A549 (cell line): Measurements from ENCODE around the gene GRID2. TPM values are rescaled to one million over a fixed set of nuclear protein-coding genes. Genes with fewer than 3 reads are reported as not detected.

Source experiments
- ATAC-seq, 2 experiments: fragments of 200-7000 bp in 1 of 2; fragments of >200 bp in 1 of 2; cut with Nextera tagmentation in 1 of 2; cut with Tn5 transposase in 1 of 2; 3 replicates each; pipeline versions ENCODE4 v1.8.0 to v1.9.1; 2018 to 2020; ENCODE audit warnings: mild to moderate bottlenecking in 1 of 2, moderate library complexity in 1 of 2
- CTCF ChIA-PET: fragments of 300-600 bp; sonication (Branson Sonifier 250); formaldehyde crosslinking; extraction: SDS; loops from one replicate; lab custom pipeline; 2021; ENCODE audit warnings: antibody characterized with exemption, inconsistent platforms; lab: Yijun Ruan, JAX
- POLR2A ChIA-PET: fragments of 350-600 bp; formaldehyde crosslinking; extraction: SDS; loops from one replicate; lab custom pipeline; 2021; ENCODE audit warnings: antibody characterized with exemption, inconsistent platforms; lab: Yijun Ruan, JAX
- DNase-seq, 2 experiments: peaks; one replicate each; pipeline versions ENCODE4 v3.0.0 to v3.0.0-alpha.2; 2011 to 2016; ENCODE audit warnings: low read depth in 1 of 2, low spot score in 1 of 2
- FAIRE-seq: peaks from 2 replicates; lab custom pipeline; 2011; peaks lifted over from hg19 to GRCh38; lab: Jason Lieb, UNC
- H3K27ac ChIP-seq, 2 experiments: fragments of >200 bp; sonication (Bioruptor Twin); formaldehyde crosslinking; 3 replicates each; pipeline ENCODE4 v1.5.1; 2016 to 2017
- H3K4me1 ChIP-seq: fragments of >200 bp; sonication (Bioruptor Twin); formaldehyde crosslinking; 3 replicates; pipeline ENCODE4 v1.6.1; 2016
- H3K4me2 ChIP-seq: fragments of >200 bp; sonication (Bioruptor Twin); formaldehyde crosslinking; 3 replicates; pipeline ENCODE4 v1.6.1; 2016
- H3K4me3 ChIP-seq: fragments of >200 bp; sonication (Bioruptor Twin); formaldehyde crosslinking; 3 replicates; pipeline ENCODE4 v1.5.1; 2016
- H3K9me3 ChIP-seq: fragments of >200 bp; sonication (Bioruptor Twin); formaldehyde crosslinking; 3 replicates; pipeline ENCODE4 v1.6.1; 2016
- BHLHE40 ChIP-seq: IDR thresholded peaks from 2 replicates; pipeline ENCODE4 v1.6.1; 2012; ENCODE audit warnings: low read depth, low read length, inconsistent platforms
- CBX8 ChIP-seq: fragments of 200-600 bp; sonication (generic); IDR thresholded peaks from 2 replicates; pipeline ENCODE4 v1.6.1; 2016
- CHD4 ChIP-seq: fragments of 200-600 bp; sonication (generic); IDR thresholded peaks from 2 replicates; pipeline ENCODE4 v1.6.1; 2016; ENCODE audit warnings: antibody characterized with exemption, mild to moderate bottlenecking, borderline replicate concordance
- EHF ChIP-seq: fragments of 250-450 bp; sonication (Bioruptor Pico); IDR thresholded peaks from 2 replicates; pipeline ENCODE4 v1.5.0; 2020; ENCODE audit warnings: mild to moderate bottlenecking
- EP300 ChIP-seq, 2 experiments: fragments of >200 bp; sonication (Bioruptor Twin); formaldehyde crosslinking; IDR thresholded peaks; 2 replicates in 1 of 2; 3 replicates in 1 of 2; pipeline ENCODE4 v1.6.1; 2016 to 2017
- FOXS1 ChIP-seq: fragments of 250-450 bp; sonication (Bioruptor Pico); IDR thresholded peaks from 2 replicates; pipeline ENCODE4 v1.5.0; 2020; ENCODE audit warnings: mild to moderate bottlenecking, moderate library complexity
- HEYL ChIP-seq: fragments of 250-450 bp; sonication (Bioruptor Pico); IDR thresholded peaks from 2 replicates; pipeline ENCODE4 v1.8.0; 2021; ENCODE audit warnings: mild to moderate bottlenecking, moderate library complexity
- HOXB13 ChIP-seq: fragments of 250-450 bp; sonication (Bioruptor Pico); IDR thresholded peaks from 2 replicates; pipeline ENCODE4 v1.5.0; 2020; ENCODE audit warnings: low read depth, mild to moderate bottlenecking, moderate library complexity
- HOXB5 ChIP-seq: fragments of 250-450 bp; sonication (Bioruptor Pico); IDR thresholded peaks from 2 replicates; pipeline ENCODE4 v1.5.0; 2020; ENCODE audit warnings: mild to moderate bottlenecking, moderate library complexity
- JUNB ChIP-seq: fragments of >200 bp; sonication (Bioruptor Twin); formaldehyde crosslinking; IDR thresholded peaks from 2 replicates; pipeline ENCODE4 v1.6.1; 2016
- MAX ChIP-seq: IDR thresholded peaks from 2 replicates; pipeline ENCODE4 v1.6.1; 2012
- MAZ ChIP-seq: fragments of 150-350 bp; IDR thresholded peaks from 2 replicates; pipeline ENCODE4 v1.6.1; 2014; ENCODE audit warnings: antibody characterized with exemption, low read depth, low read length, borderline replicate concordance
- MYC ChIP-seq: IDR thresholded peaks from 2 replicates; pipeline ENCODE4 v1.6.1; 2012; ENCODE audit warnings: mild to moderate bottlenecking, inconsistent platforms, low read length, improper control_type of control experiment, borderline replicate concordance
- POLR2A ChIP-seq: IDR thresholded peaks from 2 replicates; pipeline ENCODE4 v1.6.1; 2012; ENCODE audit warnings: mild to moderate bottlenecking, low read length
- RAD21 ChIP-seq, 2 experiments: fragments of >200 bp in 1 of 2; sonication (Bioruptor Twin) in 1 of 2; formaldehyde crosslinking in 1 of 2; IDR thresholded peaks in 1 of 2; conservative IDR thresholded peaks in 1 of 2; 2 replicates in 1 of 2; 3 replicates in 1 of 2; pipeline ENCODE4 v1.6.1; 2012 to 2018; ENCODE audit warnings: inconsistent platforms in 1 of 2
- RCOR1 ChIP-seq: fragments of 150-350 bp; IDR thresholded peaks from 2 replicates; pipeline ENCODE4 v1.6.1; 2014; ENCODE audit warnings: antibody characterized with exemption, low read length, low read depth
- RNF2 ChIP-seq: fragments of 200-600 bp; sonication (generic); IDR thresholded peaks from 2 replicates; pipeline ENCODE4 v1.6.1; 2016; ENCODE audit warnings: low read depth, mild to moderate bottlenecking, antibody characterized with exemption, moderate library complexity, borderline replicate concordance
- SMC3 ChIP-seq: fragments of >200 bp; sonication (Bioruptor Twin); formaldehyde crosslinking; IDR thresholded peaks from 3 replicates; pipeline ENCODE4 v1.6.1; 2018; ENCODE audit warnings: inconsistent platforms
- SREBF2 ChIP-seq: fragments of 450-650 bp; IDR thresholded peaks from 2 replicates; pipeline ENCODE4 v1.6.1; 2014; ENCODE audit warnings: mild to moderate bottlenecking, moderate library complexity
- TFCP2L1 ChIP-seq: fragments of 250-450 bp; sonication (Bioruptor Pico); IDR thresholded peaks from 2 replicates; pipeline ENCODE4 v1.5.0; 2021; ENCODE audit warnings: mild to moderate bottlenecking
- WGBS: methylation state at CpG from one replicate; pipeline ENCODE4 v1.1.6; 2017; ENCODE audit errors: missing lambda C conversion rate; 5-methylcytosine and 5-hydroxymethylcytosine counted together
- polyA plus RNA-seq, 4 experiments: library from polyadenylated mRNA; depleted of rRNA in 3 of 4; stranded (reverse); fragments of >200 nt; fragmentation: RNase III in 1 of 4; extraction: RNeasy Plus Mini Kit Qiagen cat#74134 plus additional on column Dnase treatment in 1 of 4; gene quantifications; 2 replicates in 3 of 4; 3 replicates in 1 of 4; pipeline ENCODE4 v1.2.3, GENCODE V29; 2011 to 2017
- TF ChIP-seq, protein P1 (sequence below): fragments of >200 bp; sonication (Bioruptor Twin); formaldehyde crosslinking; IDR thresholded peaks from 3 replicates; pipeline ENCODE4 v1.5.1; 2016

The GRID2 gene
- polyA plus RNA-seq, 2 of the 4 experiments (the other 2 are of a cell fraction), result not detected

GRCh38 chr4:92333016-92333415 lies 29.2 kb downstream of the GRID2 start (continued):
- TF ChIP-seq, protein P1, sequence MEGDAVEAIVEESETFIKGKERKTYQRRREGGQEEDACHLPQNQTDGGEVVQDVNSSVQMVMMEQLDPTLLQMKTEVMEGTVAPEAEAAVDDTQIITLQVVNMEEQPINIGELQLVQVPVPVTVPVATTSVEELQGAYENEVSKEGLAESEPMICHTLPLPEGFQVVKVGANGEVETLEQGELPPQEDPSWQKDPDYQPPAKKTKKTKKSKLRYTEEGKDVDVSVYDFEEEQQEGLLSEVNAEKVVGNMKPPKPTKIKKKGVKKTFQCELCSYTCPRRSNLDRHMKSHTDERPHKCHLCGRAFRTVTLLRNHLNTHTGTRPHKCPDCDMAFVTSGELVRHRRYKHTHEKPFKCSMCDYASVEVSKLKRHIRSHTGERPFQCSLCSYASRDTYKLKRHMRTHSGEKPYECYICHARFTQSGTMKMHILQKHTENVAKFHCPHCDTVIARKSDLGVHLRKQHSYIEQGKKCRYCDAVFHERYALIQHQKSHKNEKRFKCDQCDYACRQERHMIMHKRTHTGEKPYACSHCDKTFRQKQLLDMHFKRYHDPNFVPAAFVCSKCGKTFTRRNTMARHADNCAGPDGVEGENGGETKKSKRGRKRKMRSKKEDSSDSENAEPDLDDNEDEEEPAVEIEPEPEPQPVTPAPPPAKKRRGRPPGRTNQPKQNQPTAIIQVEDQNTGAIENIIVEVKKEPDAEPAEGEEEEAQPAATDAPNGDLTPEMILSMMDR, result no peak
- TF ChIP-seq, all 56 proteins: peak for 0

- Histone ChIP-seq H3K4me1 (no peaks in the 10 kb centered on the region), H3K9me3 (no peaks in the 10 kb centered on the region), H3K27ac (no peak overlapping the region), H3K4me2 (no peak overlapping the region), H3K4me3 (no peak overlapping the region)
- POLR2A ChIA-PET, result no interaction called here
- FAIRE-seq (no peak), ATAC-seq (no peak), DNase-seq (no peak)
- no peak for TF ChIP-seq CBX8
- no peak for TF ChIP-seq BHLHE40
- no peak for TF ChIP-seq SREBF2
- TF ChIP-seq HOXB5 (CRISPR knock-in tag), result no peak
- no peak for TF ChIP-seq EP300 (IDR thresholded peaks at IDR 0.05)
- TF ChIP-seq MYC, result no peak
- TF ChIP-seq HOXB13 (CRISPR knock-in tag), result no peak
- 11% methylated on average over 1 of the region's 1 CpG for WGBS
- CTCF ChIA-PET, result no interaction called here
Measured at GRCh38 chr4:92334716-92335350, 31.1 kb downstream of the GRID2 start.

- DNase-seq (no peak), FAIRE-seq (no peak), ATAC-seq (no peak)
- ChIA-PET POLR2A (no interaction called here), CTCF (no interaction called here)
- Histone ChIP-seq H3K27ac (no peak overlapping the region), H3K4me2 (no peak overlapping the region), H3K4me3 (no peak overlapping the region), H3K4me1 (no peaks in the 10 kb centered on the region), H3K9me3 (no peaks in the 10 kb centered on the region)
- TF ChIP-seq BHLHE40 (no peak), EP300 (IDR thresholded peaks at IDR 0.05) (no peak), RAD21 (conservative IDR thresholded peaks at IDR 0.05 in 1 of 2, IDR thresholded peaks at IDR 0.05 in 1 of 2) (no peak), HOXB5 (CRISPR knock-in tag) (no peak), MAZ (no peak), SMC3 (no peak), EHF (CRISPR knock-in tag) (no peak), TFCP2L1 (CRISPR knock-in tag) (no peak), RNF2 (no peak), JUNB (no peak), RCOR1 (no peak), MAX (no peak), HEYL (CRISPR knock-in tag) (no peak)
- 3% methylated on average over 4 of the region's 4 CpGs for WGBS
Measured at GRCh38 chr4:92339676-92340075, 35.9 kb downstream of the GRID2 start.

DNA sequence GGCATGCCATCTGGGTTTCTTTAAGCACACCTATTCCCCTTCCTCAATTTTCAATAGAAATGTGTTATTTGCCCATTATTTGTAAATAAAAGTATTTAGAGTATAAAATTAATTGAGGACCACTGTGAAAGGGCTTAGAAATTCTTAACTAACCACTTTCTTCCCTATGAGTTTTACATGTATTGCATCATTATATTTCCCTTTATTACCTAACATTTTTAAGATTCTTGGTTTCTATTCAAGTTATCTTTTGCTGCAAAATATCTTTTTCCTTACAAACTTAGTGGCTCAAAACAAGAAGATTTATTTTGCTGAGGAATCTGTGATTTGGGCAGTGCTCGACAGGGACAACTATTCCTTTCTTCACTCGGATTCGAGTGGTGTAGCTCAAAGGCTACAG lies 40.5 kb downstream of the GRID2 start:
- 0% methylated on average over 3 of the region's 3 CpGs for WGBS
- H3K4me1 ChIP-seq, result no peaks in the 10 kb centered on the region
- POLR2A ChIA-PET, result no interaction called here
- H3K27ac ChIP-seq, result no peak overlapping the region
- H3K4me2 ChIP-seq, result no peak overlapping the region
- no peaks in the 10 kb centered on the region for H3K9me3 ChIP-seq
- ATAC-seq (no peak), DNase-seq (no peak), FAIRE-seq (no peak)
- no peak for TF ChIP-seq TFCP2L1 (CRISPR knock-in tag)
- TF ChIP-seq CHD4, result no peak
- no peak for TF ChIP-seq POLR2A
- TF ChIP-seq FOXS1 (CRISPR knock-in tag), result no peak
- no peak overlapping the region for H3K4me3 ChIP-seq
- CTCF ChIA-PET, result no interaction called here
